Adrenal gland (tissue), 5 donors: ENCODE measurements around the gene ABTB2.

Source experiments
- CTCF ChIP-seq, 6 experiments: fragments of 450-650 bp in 4 of 6; fragments of 200-600 bp in 2 of 6; sonication (generic) in 1 of 6; IDR thresholded peaks; 1 replicate in 5 of 6; 2 replicates in 1 of 6; pipeline versions ENCODE4 v1.5.1 to v1.8.0; 2016 to 2021; ENCODE audit warnings: antibody characterized with exemption in 6 of 6, mild to moderate bottlenecking in 2 of 6, moderate library complexity in 1 of 6
- POLR2A ChIP-seq, 2 donors: fragments of 450-650 bp; IDR thresholded peaks; one replicate each; pipeline ENCODE4 v1.6.1; 2017; ENCODE audit warnings: antibody characterized with exemption in 2 of 2, mild to moderate bottlenecking in 2 of 2, moderate library complexity in 1 of 2
- donor health status: DM: no; HTN: no; CAD: no.

- no peak for TF ChIP-seq POLR2A (IDR thresholded peaks at IDR 0.05)
- TF ChIP-seq CTCF (IDR thresholded peaks at IDR 0.05), result no peak
Measured at GRCh38 chr11:34189191-34189590, 168.6 kb downstream of the ABTB2 start.
